Kidney (tissue), 22 donors: ENCODE data around the gene NAT8. TPM values are rescaled to one million over a fixed set of nuclear protein-coding genes. Genes with fewer than 3 reads are reported as not detected.
"Not testable (repeated sequence)": the region's sequence is repeated elsewhere in the genome, so short reads cannot be mapped to it uniquely, and the experiment has no call there.

ENCODE experiments used
- DNase-seq, 5 donors: peaks; one replicate each; pipeline ENCODE4 v3.0.0-alpha.2; 2013 to 2020
- FAIRE-seq: peaks from 2 replicates; lab custom pipeline; 2012; peaks lifted over from hg19 to GRCh38; lab: Jason Lieb, UNC
- H3K27ac ChIP-seq, 2 donors: one replicate each; pipeline ENCODE4 v1.7.0; 2013; ENCODE audit warnings: low read depth in 2 of 2, low read length in 2 of 2, inconsistent platforms in 1 of 2
- H3K27me3 ChIP-seq: one replicate; pipeline ENCODE4 v1.7.1; 2013; ENCODE audit warnings: low read length, inconsistent platforms; ENCODE audit not compliant: control insufficient read depth, insufficient read depth
- H3K36me3 ChIP-seq, 3 donors: one replicate each; pipeline versions ENCODE4 v1.7.0 to v1.7.1; 2013; ENCODE audit warnings: low read length in 3 of 3, control low read depth in 1 of 3, inconsistent platforms in 1 of 3; ENCODE audit not compliant: insufficient read depth in 3 of 3, control insufficient read depth in 2 of 3
- H3K4me1 ChIP-seq, 3 donors: one replicate each; pipeline versions ENCODE4 v1.7.0 to v1.7.1; 2013; ENCODE audit warnings: low read length in 3 of 3, inconsistent platforms in 1 of 3, low read depth in 1 of 3; ENCODE audit not compliant: control insufficient read depth in 2 of 3, insufficient read depth in 2 of 3
- H3K4me3 ChIP-seq, 3 donors: one replicate each; pipeline versions ENCODE4 v1.7.0 to v1.8.1; 2013; ENCODE audit warnings: low read length in 3 of 3, control low read depth in 1 of 3, inconsistent platforms in 1 of 3
- H3K9ac ChIP-seq, 3 donors: one replicate each; pipeline versions ENCODE4 v1.7.0 to v1.7.1; 2013; ENCODE audit warnings: low read length in 3 of 3, control low read depth in 1 of 3, inconsistent platforms in 1 of 3
- H3K9me3 ChIP-seq, 3 donors: one replicate each; pipeline versions ENCODE4 v1.7.0 to v1.7.1; 2013; ENCODE audit warnings: low read length in 3 of 3, control low read depth in 1 of 3, inconsistent platforms in 1 of 3; ENCODE audit not compliant: control insufficient read depth in 2 of 3, insufficient read depth in 1 of 3
- CTCF ChIP-seq: IDR thresholded peaks from 3 replicates; pipeline ENCODE4 v1.5.1; 2012; ENCODE audit warnings: mild to moderate bottlenecking, moderate library complexity, borderline replicate concordance; ENCODE audit not compliant: insufficient read depth; ENCODE audit errors: extremely low read depth
- intact Hi-C: fragments of 100-400 bp; cut with DNase I; formaldehyde crosslinking; loops from one replicate; pipeline ENCODE4 v1.11.1; 2022
- long read RNA-seq, 10 donors: library from polyadenylated mRNA in 1 of 10; unstranded in 1 of 10; transcript quantifications; one replicate each; pipeline ENCODE4 v2.0.0 and lab custom pipeline, GENCODE V29; 2021 to 2026
- polyA plus RNA-seq: library from polyadenylated mRNA; stranded (reverse); fragments of 350-450 nt; fragmentation: Illumina TruSeq; extraction: RNeasy Lipid Tissue Mini Kit (QIAGEN cat#74804); gene quantifications from one replicate; pipeline ENCODE4 v1.2.3, GENCODE V29; 2014; ENCODE audit warnings: low read depth, low replicate concordance; ENCODE audit not compliant: insufficient read depth
- total RNA-seq: library from RNA; stranded (reverse); fragmentation: NEBNext Ultra II Directional; extraction: Animal tissue kit (Norgen Biotek cat#: 25700); gene quantifications from one replicate; pipeline ENCODE4 v1.2.1, GENCODE V29; 2021
- donor health status: control.
- donor health status: control.
- donor health status: control.
- donor health status: control.
- donor health status: control.
- donor health status: DM: yes; HTN: yes; CAD: no.
- donor health status: Normal renal cell carcinoma (clear cell type).

The NAT8 gene
- total RNA-seq = 94.4 TPM
- polyA plus RNA-seq = 1,820 TPM
- long read RNA-seq, donor 1, transcript NAT8-201 (2 exons, 947 nt) = major isoform, 6 of 6 reads
- long read RNA-seq, donor 1, partial matches to known transcripts = 0 of 6 reads
- long read RNA-seq, donor 1, other reads (novel, unspliced or antisense) = 0 of 6 reads
- long read RNA-seq, donor 2, transcript NAT8-201 (2 exons, 947 nt) = major isoform, 14 of 14 reads
- long read RNA-seq, donor 2, partial matches to known transcripts = 0 of 14 reads
- long read RNA-seq, donor 2, other reads (novel, unspliced or antisense) = 0 of 14 reads
- long read RNA-seq, donor 3, transcript NAT8-201 (2 exons, 947 nt) = major isoform, 14 of 14 reads
- long read RNA-seq, donor 3, partial matches to known transcripts = 0 of 14 reads
- long read RNA-seq, donor 3, other reads (novel, unspliced or antisense) = 0 of 14 reads
- long read RNA-seq, donor 4, transcript NAT8-201 (2 exons, 947 nt) = major isoform, 10 of 10 reads
- long read RNA-seq, donor 4, partial matches to known transcripts = 0 of 10 reads
- long read RNA-seq, donor 4, other reads (novel, unspliced or antisense) = 0 of 10 reads
- long read RNA-seq, donor 5, partial matches to known transcripts = 0 of 2 reads
- long read RNA-seq, donor 5, other reads (novel, unspliced or antisense) = 0 of 2 reads
- long read RNA-seq, donor 6, transcript NAT8-201 (2 exons, 947 nt) = major isoform, 30 of 46 reads
- long read RNA-seq, donor 6, partial matches to known transcripts = 16 of 46 reads
- long read RNA-seq, donor 6, other reads (novel, unspliced or antisense) = 0 of 46 reads
- long read RNA-seq, donor 7, transcript NAT8-201 (2 exons, 947 nt) = major isoform, 38 of 61 reads
- long read RNA-seq, donor 7, partial matches to known transcripts = 21 of 61 reads
- long read RNA-seq, donor 7, other reads (novel, unspliced or antisense) = 2 of 61 reads
- long read RNA-seq, donor 8, partial matches to known transcripts = 0 of 4 reads
- long read RNA-seq, donor 8, other reads (novel, unspliced or antisense) = 0 of 4 reads
- long read RNA-seq, donor 9, transcript NAT8-201 (2 exons, 947 nt) = major isoform, 9 of 16 reads
- long read RNA-seq, donor 9, partial matches to known transcripts = 7 of 16 reads
- long read RNA-seq, donor 9, other reads (novel, unspliced or antisense) = 0 of 16 reads
- long read RNA-seq, donor 10, transcript NAT8-201 (2 exons, 947 nt) = major isoform, 14 of 25 reads
- long read RNA-seq, donor 10, partial matches to known transcripts = 11 of 25 reads
- long read RNA-seq, donor 10, other reads (novel, unspliced or antisense) = 0 of 25 reads

- Histone ChIP-seq H3K36me3 (peaks cover 0 to 9% (median 0%) of the 10 kb centered on the region in 3 donors), H3K9ac (peak within 1 kb of the TSS in 2 of 3 donors; percentile 50 to 94), H3K4me3 (peak within 1 kb of the TSS; percentile 11 to 89 (median 75)), H3K27ac (peak within 1 kb of the TSS; percentile 88 to 91), H3K9me3 (peaks cover 0 to 4% (median 0%) of the 10 kb centered on the region in 3 donors), H3K27me3 (no peaks in the 10 kb centered on the region), H3K4me1 (peaks cover 4 to 15% (median 15%) of the 10 kb centered on the region in 3 donors)
- FAIRE-seq (no peak), DNase-seq (peak in 1 of 5 donors; percentile 19)
- intact Hi-C loops = no loop called here
- no peak for TF ChIP-seq CTCF
These were observed at the start of gene NAT8 for GRCh38 chr2:73642338-73643018. NAT8 (minus strand) TSS chr2:73642422; CDS start chr2:73641628, 794 bp downstream.

GRCh38 chr2:73690372-73691088 is 48.3 kb upstream of the NAT8 start:
- peak in 2 of 5 donors; percentile 16 to 20 for DNase-seq
- peak; percentile 41 for TF ChIP-seq CTCF
- intact Hi-C loops = not testable (repeated sequence)

DNA sequence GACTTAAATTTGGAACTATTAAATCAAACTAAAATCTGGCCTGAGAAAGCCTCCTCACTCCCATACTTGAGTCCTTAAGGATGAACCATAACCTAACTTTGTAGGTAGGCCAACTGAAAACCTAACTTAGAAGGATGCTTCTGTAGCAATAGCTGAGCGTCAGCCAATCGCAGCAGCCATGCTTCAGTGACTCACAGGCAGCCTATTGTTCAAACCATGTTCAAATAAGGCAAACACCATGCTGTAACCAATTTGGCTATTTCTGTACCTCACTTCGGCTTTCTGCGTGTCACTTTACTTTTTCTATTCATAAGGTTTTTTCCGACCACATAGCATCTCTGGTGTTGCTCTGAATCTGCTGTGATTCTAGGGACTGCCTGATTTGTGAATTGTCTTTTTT is 46.3 kb upstream of the NAT8 start:
- DNase-seq, H3K4me1 ChIP-seq, H3K36me3 ChIP-seq, H3K27me3 ChIP-seq, H3K9me3 ChIP-seq, FAIRE-seq, H3K27ac ChIP-seq, H3K4me3 ChIP-seq, H3K9ac ChIP-seq, intact Hi-C loops: not testable (repeated sequence)

More at GRCh38 chr2:73690372-73691088, 48.3 kb upstream of the NAT8 start:
- peak; percentile 60 for FAIRE-seq
- H3K27ac ChIP-seq, H3K4me3 ChIP-seq, H3K9me3 ChIP-seq, H3K36me3 ChIP-seq, H3K27me3 ChIP-seq, H3K4me1 ChIP-seq, H3K9ac ChIP-seq: not testable (repeated sequence)
